HG03457 (cell line): Measurements from ENCODE around the gene UCMA.
"Not testable (repeated sequence)": the region's sequence is repeated elsewhere in the genome, so short reads cannot be mapped to it uniquely, and the experiment has no call there.

Experiments
- ATAC-seq: cut with Tn5 transposase; IDR thresholded peaks from one replicate; pipeline ENCODE4 v1.9.1; 2021; ENCODE audit warnings: moderate number of reproducible peaks; ENCODE audit not compliant: unreplicated experiment

Gene UCMA, protein sequence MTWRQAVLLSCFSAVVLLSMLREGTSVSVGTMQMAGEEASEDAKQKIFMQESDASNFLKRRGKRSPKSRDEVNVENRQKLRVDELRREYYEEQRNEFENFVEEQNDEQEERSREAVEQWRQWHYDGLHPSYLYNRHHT

DNA sequence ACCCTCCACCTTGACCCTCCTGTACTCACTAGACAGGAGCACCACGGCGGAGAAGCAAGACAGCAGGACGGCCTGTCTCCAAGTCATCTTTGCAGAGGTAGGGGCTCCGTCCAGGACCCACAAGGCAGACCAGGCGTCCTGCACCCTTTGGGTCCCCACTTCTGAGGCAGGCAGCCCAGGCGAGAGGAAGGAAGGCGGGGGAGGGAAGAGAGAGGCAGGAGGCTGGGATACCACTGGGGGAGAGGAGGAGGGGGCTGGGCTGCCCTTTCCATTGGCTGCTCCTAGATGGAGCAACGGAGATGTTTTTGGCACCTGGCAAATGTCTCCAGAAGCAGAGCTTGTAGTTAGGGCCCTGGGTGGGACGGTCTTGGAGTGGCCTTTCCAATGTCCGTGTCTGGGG lies at the start of gene UCMA:
Gene UCMA, minus strand, starts transcription at position 203 of the 400 bp plus-strand sequence. Its CDS starts 116 bp downstream, at position 87.
- no peak for ATAC-seq

DNA sequence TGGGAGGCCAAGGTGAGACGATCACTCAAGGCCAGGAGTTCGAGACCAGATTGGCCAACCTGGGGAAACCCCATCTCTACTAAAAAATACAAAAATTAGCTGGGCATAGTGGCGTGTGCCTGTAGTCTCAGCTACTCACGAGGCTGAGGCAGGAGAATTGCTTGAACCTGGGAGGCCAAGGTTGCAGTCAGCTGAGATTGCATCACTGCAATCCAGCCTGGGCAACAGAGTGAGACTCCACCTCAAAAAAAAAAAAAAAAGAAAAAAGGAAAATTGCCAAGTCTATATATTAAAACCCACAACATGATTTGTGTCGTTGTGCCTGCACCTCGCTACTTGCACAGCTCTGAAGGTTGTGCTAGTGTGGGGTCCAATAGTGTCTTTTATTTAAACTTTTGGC lies 48.2 kb upstream of the UCMA start:
- not testable (repeated sequence) for ATAC-seq

DNA sequence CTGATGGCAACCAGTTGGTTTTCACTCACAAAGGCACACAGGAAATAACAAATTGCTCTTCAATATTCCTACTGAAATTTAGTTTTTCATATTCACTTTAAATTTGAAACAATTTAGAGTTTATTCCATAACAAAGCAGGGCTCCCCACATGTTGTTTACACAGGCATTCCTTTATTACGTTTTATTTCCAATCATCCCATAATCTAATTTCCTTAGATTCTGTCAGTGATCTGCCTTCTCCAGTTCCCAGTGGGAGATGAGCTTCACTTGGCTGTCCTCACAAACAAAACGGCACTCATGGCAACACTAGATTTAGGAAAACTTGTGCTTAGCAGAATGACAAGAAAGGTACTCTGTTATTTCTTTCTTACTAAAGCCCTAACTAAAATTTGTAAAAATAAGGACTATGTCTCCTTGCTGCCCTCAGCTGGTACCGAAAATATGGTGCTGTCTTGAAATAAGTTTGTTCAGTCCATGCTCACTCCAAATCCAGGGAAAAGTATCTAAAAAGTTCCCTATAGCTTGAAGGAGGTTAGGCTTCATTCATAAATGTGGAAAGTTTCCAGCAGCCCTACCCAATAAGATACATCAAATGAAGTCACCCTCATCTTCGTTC lies 42.7 kb upstream of the UCMA start:
- ATAC-seq = no peak

DNA sequence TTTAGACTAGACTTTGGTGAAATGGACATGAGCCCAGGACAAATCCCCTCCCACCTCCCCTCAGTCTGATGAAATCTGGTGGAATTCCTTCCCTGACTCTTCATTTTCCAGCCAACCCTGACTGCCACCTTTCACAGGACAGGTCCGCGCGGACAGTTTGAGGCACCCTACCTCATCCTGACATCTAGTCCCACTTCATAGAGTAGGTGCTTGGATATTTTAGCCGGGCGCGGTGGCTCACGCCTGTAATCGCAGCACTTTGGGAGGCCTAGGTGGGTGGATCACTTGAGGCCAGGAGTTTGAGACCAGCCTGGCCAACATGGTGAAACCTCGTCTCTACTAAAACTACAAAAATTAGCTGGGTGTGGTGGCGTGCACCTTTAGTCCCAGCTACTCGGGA lies 42.0 kb upstream of the UCMA start:
- ATAC-seq = not testable (repeated sequence)

DNA sequence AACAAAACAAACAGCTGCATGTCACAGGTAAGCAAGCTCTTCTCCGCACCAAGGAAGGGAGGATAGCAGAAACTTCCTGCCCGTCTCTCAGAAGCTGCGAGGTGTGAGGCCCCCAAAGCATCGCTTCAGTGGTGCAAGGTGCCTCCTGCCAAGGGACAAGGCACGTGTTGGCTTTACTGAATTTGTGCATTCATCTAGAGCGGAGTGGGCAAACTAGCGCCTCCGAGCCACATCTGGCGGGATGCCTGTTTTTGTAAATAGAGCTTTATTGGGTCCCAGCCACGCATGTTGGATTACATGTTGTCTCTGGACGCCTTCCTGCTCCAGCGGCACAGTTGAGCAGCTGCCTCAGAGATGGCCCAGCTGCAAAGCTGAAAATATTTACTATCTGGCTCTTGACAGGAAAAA lies 38.0 kb upstream of the UCMA start:
- ATAC-seq = no peak

DNA sequence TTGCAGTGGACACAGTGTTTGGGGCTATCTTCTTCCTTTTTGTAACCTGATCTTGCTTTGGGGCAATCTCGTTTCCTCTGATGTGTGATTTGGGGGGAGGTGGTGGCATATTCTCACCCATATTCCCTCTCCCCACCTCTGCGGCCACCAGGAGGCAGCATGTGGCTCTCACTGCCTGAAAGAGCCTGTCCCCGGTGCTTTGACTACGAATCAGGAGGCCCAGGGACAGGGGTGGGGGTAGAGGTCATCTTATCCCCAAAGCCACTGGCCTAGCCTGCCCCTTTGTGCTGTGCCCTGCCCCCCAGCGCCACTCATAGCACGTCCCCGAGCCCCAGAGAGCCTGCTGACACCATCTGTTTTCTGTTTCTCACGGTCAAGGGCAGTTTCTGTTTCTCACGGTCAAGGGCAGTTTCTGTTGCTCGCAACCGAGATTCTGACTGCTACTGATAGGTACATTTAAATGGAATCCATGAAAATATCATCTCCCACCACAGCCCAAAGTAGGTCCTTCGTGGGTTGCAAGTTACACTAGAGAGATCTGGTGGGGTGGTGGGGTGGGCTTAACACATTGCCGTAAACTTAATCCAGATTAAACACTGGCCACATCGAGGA lies 37.5 kb upstream of the UCMA start:
- ATAC-seq = no peak

DNA sequence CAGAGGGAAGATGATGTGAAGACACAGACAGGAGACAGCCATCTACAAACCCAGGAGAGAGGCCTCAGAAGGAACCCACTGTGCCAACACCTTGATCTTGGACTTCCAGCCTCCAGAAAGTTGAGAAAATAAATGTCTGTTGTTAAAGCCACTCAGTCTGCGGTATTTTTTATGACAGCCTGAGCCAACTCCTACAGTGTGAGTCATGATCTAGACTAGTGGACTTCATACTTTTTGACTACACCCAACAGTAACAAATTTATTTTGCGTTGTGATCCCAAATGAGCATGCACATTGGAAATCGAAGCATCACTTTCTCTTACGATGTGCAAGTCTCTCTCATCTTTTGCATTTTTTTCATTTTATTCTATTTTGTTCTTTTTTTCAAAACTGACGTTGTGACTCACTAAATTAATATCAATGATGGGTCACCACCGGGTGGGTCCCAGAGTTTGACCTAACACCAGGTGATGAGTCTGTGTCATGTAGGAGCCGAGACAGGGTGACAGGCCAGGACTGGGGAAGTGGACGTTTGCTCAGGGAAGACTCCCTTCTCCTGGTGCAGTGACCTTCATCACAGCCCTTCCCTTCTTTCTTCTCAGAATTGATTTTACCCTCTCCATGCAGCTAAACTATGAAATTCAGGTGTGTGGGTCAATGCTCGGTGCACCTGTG lies 36.8 kb upstream of the UCMA start:
- ATAC-seq = no peak

DNA sequence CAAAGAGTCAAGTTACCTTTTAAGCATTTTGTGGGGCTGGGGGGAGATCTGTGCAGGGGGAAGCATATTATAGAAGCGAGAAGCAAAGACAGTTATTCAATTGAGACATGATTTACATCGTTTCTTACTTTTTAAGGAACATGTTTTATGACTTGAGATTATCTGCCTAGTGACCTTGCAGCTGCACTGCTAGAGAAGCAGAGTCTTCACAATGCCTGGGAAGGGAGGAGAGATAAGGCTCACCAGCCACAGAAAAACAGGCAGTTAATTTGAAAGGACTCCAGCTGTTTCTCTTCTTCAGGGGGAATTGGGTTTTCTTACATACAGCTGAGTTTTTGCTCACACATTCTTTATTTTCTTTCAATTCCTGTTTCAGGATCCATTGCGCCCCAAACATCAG lies 34.7 kb upstream of the UCMA start:
- no peak for ATAC-seq

DNA sequence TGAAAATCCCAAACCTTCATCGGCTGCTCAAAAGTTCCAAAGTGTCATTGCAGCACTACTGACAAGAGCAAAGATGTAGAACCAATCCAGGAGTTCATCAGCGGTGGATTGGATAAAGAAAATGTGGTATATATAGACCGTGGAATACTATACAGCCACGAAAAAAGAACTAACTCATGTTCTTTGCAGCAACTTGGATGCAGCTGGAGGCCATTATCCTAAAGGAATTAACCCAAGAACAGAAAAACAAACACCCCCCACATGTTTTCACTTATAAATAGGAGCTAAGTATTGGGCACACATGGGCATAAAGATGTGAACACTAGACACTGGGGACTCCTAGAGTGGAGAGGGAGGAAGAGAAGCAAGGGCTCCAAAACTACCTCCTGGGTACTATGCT lies 34.1 kb upstream of the UCMA start:
- ATAC-seq = no peak

DNA sequence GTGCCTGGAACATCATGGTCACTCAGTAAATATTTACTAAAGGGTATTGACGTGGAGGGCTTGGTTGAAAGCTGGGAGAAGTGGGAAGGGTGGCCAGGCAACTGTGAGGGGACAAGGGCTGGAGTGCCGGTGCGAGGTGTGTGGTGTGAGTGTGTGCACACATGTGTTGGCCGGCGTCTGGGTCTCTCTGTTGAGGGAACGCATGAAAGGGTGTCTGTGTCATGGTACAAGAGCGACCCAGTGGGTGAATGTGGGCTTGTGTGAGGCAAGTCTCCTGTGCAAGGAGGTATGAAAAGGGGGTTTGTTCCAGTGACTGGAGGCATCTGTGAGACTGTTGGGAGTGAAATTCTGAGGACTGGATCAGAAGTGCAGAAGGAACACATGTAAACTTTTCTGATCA lies 29.4 kb upstream of the UCMA start:
- no peak for ATAC-seq

DNA sequence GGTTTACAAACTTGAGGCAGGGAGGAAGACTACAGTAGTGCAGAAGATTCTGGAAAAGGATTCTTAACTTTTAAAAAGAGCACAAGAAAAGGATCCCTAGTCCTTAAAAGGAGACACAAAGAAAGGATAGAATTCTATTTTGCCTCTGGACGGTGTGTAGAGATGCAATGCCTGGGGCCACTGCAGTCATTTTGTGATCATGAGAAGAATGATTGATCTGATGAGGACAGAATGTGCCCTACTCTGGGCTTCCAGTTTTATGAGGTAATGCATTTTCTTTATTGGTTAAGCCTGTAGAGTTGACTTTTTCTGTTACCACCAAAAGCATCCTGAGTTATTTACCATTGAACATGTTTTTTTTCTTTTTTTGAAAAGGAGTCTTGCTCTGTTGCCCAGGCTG lies 28.3 kb upstream of the UCMA start:
- ATAC-seq = no peak

DNA sequence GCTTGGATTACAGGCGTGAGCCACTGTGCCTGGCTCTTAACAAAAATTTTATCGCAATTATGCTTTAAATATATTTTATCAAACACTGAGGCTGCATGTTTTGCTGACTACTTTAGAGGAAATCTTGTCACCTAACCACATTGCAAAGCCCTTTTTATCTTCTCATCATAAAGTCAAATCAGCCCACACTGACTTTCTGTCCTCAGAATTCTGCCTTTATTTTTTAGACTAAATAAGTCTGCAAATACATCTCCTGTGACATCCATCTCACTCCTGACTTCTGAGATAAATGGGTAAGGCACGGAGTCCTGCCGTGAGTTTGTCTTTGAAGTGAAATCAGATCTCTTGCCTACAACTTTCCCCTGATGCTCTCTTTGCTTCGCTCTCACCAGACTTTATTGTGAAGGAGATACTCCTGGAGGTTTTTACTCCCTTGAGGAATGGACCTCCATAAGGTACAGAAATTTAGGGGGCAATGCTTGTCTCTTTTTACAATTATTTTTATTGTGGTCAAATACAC lies 23.5 kb upstream of the UCMA start:
- ATAC-seq = no peak

DNA sequence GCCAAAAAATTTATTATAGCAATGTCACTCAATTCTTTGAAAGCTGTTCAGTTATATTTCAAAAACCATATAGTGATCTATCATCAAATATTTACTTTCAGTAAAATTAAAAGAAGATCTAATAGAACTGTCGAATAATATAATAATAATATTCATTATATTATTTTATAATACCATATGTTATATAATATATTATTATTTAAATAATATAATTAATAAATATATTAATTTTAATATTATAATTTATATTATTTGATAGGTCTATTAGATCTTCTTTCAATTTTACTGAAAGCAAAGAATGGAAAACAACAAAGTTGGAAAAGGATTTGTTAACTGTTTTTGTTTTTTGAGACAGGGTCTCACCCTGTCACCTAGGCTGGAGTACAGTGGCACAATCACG lies 22.5 kb upstream of the UCMA start:
- ATAC-seq = no peak

DNA sequence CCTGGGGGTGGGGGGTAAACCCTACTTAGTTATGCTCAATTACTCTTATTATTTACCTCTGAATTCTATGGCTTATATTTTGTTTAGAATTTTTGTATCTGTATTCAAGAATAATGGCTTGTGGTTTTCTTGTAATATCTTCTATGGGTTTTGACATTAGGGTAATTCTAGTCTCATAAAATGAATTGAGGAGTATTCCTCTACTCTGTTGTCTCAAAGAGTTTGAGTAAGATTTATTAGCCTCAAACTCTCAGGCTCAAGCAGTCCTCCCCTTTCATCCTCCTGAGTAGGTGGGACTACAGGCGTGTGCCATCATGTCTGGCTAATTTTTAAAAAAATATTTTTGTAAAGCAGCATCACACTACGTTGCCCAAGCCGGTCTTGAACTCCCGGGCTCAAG lies 19.6 kb upstream of the UCMA start:
- no peak for ATAC-seq

DNA sequence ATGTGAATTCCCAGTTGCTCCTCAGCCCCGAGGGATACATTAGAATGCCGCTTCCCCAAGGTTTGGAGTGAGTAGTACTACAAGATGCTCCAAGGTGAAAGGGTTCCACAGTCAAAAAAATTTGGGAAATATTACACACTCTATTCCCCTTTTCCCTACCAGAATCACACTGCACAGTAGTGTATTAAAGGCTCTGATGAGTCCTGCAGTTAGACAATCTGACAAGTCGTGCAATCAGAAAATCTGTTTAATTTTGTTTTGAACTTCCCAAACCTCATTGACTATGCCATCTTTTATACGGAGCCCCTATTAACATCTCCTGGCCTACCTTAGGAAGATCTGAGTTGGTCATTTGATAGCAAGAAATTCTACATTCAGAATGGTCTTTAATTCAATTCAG lies 13.6 kb upstream of the UCMA start:
- no peak for ATAC-seq

DNA sequence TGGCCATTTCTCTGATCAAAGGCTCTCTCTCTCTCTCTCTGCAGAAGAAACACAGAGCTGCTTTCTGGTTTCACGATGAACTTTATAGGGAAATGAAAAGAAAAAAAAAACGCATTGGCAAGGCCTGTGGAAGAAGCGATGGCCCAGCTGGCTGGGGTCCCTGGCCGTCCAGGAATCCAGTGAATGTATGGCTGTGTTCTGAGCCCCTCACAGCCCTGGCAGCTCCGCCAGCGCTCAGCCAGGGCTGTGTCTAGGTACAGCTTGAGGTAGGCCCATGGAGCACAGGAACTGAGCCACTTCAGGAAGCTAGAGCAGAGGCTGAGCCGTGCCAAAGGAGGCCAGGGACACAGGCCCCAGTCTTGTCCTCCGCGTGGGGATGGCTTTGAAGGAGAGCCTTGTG lies 13.1 kb upstream of the UCMA start:
- no peak for ATAC-seq

DNA sequence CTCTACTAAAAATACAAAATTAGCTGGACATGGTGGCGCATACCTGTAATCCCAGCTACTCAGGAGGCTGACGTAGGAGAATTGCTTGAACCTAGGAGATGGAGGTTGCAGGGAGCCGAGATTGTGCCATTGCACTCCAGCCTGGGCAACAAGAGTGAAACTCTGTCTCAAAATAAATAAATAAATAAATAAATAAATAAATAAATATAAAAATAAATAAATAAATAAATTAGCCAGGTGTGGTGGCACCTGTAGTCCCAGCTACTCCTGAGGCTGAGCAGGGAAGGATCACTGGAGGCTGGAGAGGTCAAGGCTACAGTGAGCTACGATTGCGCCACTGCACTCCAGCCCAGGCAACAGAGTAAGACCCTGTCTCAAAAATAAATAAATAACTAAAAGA lies 8.1 kb upstream of the UCMA start:
- not testable (repeated sequence) for ATAC-seq

DNA sequence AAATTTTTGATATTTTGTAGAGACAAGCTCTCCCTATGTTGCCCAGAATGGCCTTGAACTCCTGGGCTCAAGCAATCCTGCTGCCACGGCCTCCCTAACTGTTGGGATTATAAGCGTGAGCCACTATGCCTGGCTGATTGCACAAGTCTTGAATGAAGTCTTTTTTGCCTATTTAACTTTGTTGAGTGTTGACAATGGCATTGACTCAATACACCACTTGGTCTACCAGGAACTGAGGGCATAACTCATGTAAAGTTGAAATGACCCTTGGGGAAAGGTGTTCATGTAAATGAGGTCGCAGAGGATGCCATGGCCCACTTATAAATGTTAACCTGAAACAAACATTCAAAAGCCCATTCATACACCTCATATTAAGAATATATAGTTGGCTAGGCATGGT lies 7.4 kb upstream of the UCMA start:
- ATAC-seq = no peak

DNA sequence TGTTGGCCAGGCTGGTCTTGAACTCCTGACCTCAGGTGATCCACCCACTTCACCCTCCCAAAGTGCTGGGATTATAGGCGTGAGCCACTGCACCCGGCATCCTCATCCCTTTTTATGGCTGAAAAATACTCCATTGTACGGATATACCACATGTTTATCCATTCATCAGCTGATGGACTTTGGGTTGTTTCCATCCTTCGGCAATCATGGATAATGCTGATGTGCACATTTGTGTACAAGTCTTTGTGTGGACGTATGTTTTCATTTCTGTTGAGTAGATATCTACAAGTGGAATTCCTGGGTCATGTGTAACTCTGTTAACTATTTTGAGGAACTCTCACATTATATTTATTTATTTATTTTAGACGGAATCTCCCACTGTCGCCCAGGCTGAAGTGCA lies 5.7 kb upstream of the UCMA start:
- no peak for ATAC-seq

DNA sequence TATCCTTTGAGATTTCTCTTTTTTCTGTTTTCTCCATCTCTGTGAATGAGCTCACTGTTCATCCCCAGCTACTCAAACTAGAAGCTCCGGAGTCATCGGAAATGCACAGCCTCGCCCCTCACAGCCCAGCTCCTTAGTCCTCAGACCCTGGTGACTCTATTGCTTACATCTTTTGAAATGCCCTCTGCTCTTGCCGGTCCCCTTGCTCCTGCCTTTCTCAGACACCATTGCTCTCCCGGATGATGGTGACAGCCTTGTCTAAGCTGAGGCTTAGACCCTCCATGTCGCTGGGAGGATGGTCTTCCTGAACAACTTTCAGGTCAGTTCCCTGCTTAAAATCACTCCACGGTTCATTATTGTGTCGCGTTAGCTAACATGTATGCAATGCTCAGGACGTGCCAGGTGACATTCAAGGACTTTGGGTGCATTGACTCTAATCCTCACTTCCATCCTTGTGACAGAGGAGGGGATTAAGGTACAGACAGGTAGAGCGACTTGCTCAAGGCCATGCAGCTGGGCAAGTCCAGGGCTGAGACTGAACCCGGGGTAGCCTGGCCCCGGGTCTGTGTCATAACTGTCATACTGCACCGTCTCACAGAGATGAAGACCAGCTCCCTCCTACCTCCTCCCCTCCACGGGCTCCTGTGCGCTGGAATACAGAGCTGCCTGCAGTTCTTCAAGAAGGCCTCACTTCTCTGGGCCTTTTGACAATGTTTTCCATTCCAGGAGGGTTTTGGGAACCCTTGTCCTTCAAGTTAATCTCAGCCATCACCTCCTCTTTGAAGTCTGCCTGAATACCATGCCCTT lies 4.3 kb upstream of the UCMA start:
- no peak for ATAC-seq

DNA sequence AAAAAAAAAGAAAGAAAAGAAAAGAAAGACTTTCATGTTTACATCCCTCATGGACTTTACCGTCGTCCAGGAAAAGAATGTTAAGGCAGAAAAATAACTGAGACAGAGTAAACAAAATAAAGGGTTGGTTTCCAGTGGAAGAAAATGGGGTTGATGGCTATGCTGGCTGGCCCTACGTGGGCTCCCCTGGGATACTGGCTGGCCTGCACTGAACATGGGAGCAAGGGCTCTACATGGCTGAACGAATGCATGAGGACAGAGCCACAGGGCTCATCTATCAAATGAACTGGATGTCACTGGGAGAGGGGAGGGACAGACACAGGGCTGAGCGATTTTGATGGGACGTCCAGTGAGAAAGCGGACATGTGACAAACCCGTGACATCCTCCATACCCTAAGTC lies 2.5 kb upstream of the UCMA start:
- no peak for ATAC-seq
